SK-N-MC (cell line): ENCODE data around the gene PSMG4.

Source experiments
- EZH2 ChIP-seq: fragments of 200-600 bp; sonication (generic); IDR thresholded peaks from one replicate; pipeline ENCODE4 v1.6.1; 2017; ENCODE audit warnings: antibody characterized with exemption
- FOXP2 ChIP-seq: optimal IDR thresholded peaks from 2 replicates; pipeline ENCODE3; 2011; ENCODE audit warnings: mild to moderate bottlenecking, moderate library complexity; ENCODE audit not compliant: insufficient read depth; ENCODE audit errors: extremely low read length, control extremely low read depth
- POLR2AphosphoS5 ChIP-seq: IDR thresholded peaks from 2 replicates; pipeline ENCODE4 v1.6.1; 2012; ENCODE audit warnings: mild to moderate bottlenecking, low read depth, low read length, borderline replicate concordance

DNA sequence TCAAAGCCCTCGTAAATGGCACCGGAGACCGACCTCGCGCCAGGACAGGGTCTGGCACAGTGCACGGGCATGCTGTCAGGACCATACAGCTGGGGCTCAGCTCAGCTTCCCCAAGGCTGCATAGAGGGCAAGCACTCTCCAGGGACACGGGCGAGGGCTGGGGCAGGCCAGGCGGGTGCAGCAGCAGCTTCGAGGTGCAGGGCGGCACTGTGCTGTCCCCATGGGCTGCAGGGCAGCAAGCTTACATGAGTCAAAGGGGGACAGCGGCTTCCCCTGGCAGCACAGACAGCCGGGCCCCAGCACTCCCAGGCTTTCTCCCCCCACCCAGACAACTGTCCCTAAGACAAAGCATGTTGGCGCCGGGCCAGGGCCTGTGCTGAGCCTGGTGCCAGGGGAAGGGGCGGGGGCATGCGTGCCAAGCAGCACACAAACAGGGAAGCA is 25.7 kb downstream of the PSMG4 start:
- TF ChIP-seq EZH2 (no peak), POLR2AphosphoS5 (no peak), FOXP2 (no peak)
